Epithelial cell of esophagus (primary cell): ENCODE measurements around the gene ELFN1.

ENCODE experiments used
- DNase-seq: peaks from one replicate; pipeline ENCODE4 v3.0.0; 2010; ENCODE audit warnings: low read depth
- H3K4me3 ChIP-seq: 2 replicates; pipeline ENCODE4 v1.5.1; 2011; ENCODE audit warnings: mild to moderate bottlenecking, low read length, control low read depth
- CTCF ChIP-seq: IDR thresholded peaks from 2 replicates; pipeline ENCODE4 v1.5.1; 2011; ENCODE audit warnings: low read depth, mild to moderate bottlenecking, low read length, control low read depth, inconsistent platforms; ENCODE audit not compliant: insufficient read depth; ENCODE audit errors: missing control alignments

ELFN1 gene

GRCh38 chr7:1704811-1705738 lies 35.0 kb downstream of the ELFN1 start:
- TF ChIP-seq CTCF: no peak
- H3K4me3 ChIP-seq: no peak overlapping the region
- DNase-seq: no peak

- no peak for TF ChIP-seq CTCF
Measured at GRCh38 chr7:1705856-1706255, 35.8 kb downstream of the ELFN1 start.

GRCh38 chr7:1706381-1706720 lies 36.3 kb downstream of the ELFN1 start:
- no peak for DNase-seq
- TF ChIP-seq CTCF: no peak
- H3K4me3 ChIP-seq: no peak overlapping the region

More at GRCh38 chr7:1705856-1706255, 35.8 kb downstream of the ELFN1 start:
- no peak for DNase-seq
- H3K4me3 ChIP-seq: no peak overlapping the region

- DNase-seq: no peak
- no peak for TF ChIP-seq CTCF
Measured at GRCh38 chr7:1706721-1707613, 36.9 kb downstream of the ELFN1 start.

GRCh38 chr7:1707756-1708595 lies 37.9 kb downstream of the ELFN1 start:
- H3K4me3 ChIP-seq: no peak overlapping the region
- no peak for DNase-seq
- no peak for TF ChIP-seq CTCF

More at GRCh38 chr7:1706721-1707613, 36.9 kb downstream of the ELFN1 start:
- no peak overlapping the region for H3K4me3 ChIP-seq

- H3K4me3 ChIP-seq: no peak overlapping the region
- no peak for DNase-seq
- TF ChIP-seq CTCF: no peak
Measured at GRCh38 chr7:1708596-1709251, 38.6 kb downstream of the ELFN1 start.
